ENCODE results near the gene CD28. TPM values are rescaled to one million over a fixed set of nuclear protein-coding genes. Genes with fewer than 3 reads are reported as not detected.

Gene CD28
- total and polyA plus RNA-seq, 4 donors: 0.14 to 3.0 (median 0.92) TPM

DNA sequence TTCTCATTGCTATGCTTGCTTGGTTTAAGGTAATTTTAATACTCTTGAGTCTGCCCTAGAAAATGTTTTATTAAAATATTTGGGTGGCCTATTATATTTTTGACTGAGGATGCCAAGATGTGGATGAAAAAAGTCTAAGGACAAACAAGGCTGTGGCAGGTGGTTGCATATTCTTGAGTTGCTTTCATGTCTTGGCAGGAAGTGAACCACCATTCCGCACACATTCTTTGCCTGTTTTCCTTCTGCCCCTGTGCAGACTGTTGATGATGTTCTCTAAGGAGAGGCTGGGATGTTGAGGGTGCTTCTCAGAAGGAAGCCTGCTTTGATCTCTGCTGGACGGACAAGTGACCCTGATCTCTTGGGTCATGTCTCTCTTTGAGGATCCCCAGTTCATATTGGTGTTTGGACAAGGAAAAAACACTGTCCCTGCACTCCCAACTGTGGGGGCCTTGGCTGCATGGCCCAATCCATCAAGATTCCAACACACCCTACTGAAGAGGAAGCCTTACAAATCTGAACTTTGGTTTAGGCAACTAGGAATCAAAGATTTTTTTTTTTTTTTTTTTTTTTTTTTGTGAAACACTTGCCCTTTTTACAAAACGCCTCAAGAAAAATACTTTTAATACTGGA lies 45.0 kb upstream of the CD28 start:
- no peaks in the 10 kb centered on the region for H3K36me3 ChIP-seq (ENCODE audit: control insufficient read depth in 4 of 4, insufficient read depth in 4 of 4, low read length in 4 of 4)
- no peak overlapping the region for H3K27ac ChIP-seq (ENCODE audit: low read depth in 1 of 2, low read length in 1 of 2)
- DNase-seq (no peak), ATAC-seq (ENCODE audit: insufficient read depth, low FRiP score) (no peak)
- H3K27me3 ChIP-seq (ENCODE audit: control insufficient read depth in 3 of 3, insufficient read depth in 3 of 3, low read length in 2 of 3): no peaks in the 10 kb centered on the region
- H3K4me1 ChIP-seq (ENCODE audit: control insufficient read depth in 5 of 5, insufficient read depth in 5 of 5, low read length in 5 of 5): peaks cover 0 to 6% (median 5%) of the 10 kb centered on the region in 5 donors
- WGBS, 2 donors: 77 to 87% methylated on average over 3 of the region's 3 CpGs
- no peak for TF ChIP-seq CTCF (IDR thresholded peaks at IDR 0.05; ENCODE audit: control extremely low read depth, extremely low read depth)
- H3K4me3 ChIP-seq: no peak overlapping the region
- no peak overlapping the region for H3K9ac ChIP-seq (ENCODE audit: insufficient read depth in 1 of 2, low read length in 2 of 2)
- no peaks in the 10 kb centered on the region for H3K9me3 ChIP-seq (ENCODE audit: control insufficient read depth in 4 of 4, insufficient read depth in 3 of 4, low read length in 3 of 4)

- H3K9ac ChIP-seq (ENCODE audit: insufficient read depth in 1 of 2, low read length in 2 of 2): no peak overlapping the region
- no peak overlapping the region for H3K4me3 ChIP-seq
- no peak for ATAC-seq (ENCODE audit: insufficient read depth, low FRiP score)
- WGBS, 2 donors: 0 to 38% methylated on average over 1 of the region's 1 CpG
- H3K9me3 ChIP-seq (ENCODE audit: control insufficient read depth in 4 of 4, insufficient read depth in 3 of 4, low read length in 3 of 4): no peaks in the 10 kb centered on the region
- H3K4me1 ChIP-seq (ENCODE audit: control insufficient read depth in 5 of 5, insufficient read depth in 5 of 5, low read length in 5 of 5): no peaks in the 10 kb centered on the region
- no peaks in the 10 kb centered on the region for H3K36me3 ChIP-seq (ENCODE audit: control insufficient read depth in 4 of 4, insufficient read depth in 4 of 4, low read length in 4 of 4)
- no peak overlapping the region for H3K27ac ChIP-seq (ENCODE audit: low read depth in 1 of 2, low read length in 1 of 2)
- DNase-seq: no peak
- H3K27me3 ChIP-seq (ENCODE audit: control insufficient read depth in 3 of 3, insufficient read depth in 3 of 3, low read length in 2 of 3): no peaks in the 10 kb centered on the region
- no peak for TF ChIP-seq CTCF (IDR thresholded peaks at IDR 0.05; ENCODE audit: control extremely low read depth, extremely low read depth)
Observed at GRCh38 chr2:203662487-203662886, 44.0 kb upstream of the CD28 start.

DNA sequence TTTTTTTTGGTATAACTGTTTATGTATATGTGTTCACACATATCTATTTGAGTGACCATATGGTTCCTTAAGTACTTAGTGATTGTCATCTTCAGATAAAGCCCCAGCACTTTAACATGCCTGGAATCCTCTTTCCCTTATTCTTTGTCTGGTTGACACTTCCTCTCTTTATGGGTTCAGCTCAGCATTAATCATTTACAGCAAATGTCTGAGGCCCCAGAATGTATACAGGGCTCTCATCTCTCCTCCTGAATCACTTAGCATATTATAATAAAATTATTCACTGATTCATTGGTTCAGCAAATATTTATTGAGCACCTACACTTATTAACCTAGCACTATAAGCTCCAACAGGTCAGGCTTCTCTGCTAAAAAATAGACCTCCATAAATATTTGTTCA lies 43.5 kb upstream of the CD28 start:
- Histone ChIP-seq H3K9ac (ENCODE audit: insufficient read depth in 1 of 2, low read length in 2 of 2) (no peak overlapping the region), H3K36me3 (ENCODE audit: control insufficient read depth in 4 of 4, insufficient read depth in 4 of 4, low read length in 4 of 4) (no peaks in the 10 kb centered on the region), H3K9me3 (ENCODE audit: control insufficient read depth in 4 of 4, insufficient read depth in 3 of 4, low read length in 3 of 4) (no peaks in the 10 kb centered on the region), H3K4me3 (no peak overlapping the region), H3K27me3 (ENCODE audit: control insufficient read depth in 3 of 3, insufficient read depth in 3 of 3, low read length in 2 of 3) (no peaks in the 10 kb centered on the region), H3K27ac (ENCODE audit: low read depth in 1 of 2, low read length in 1 of 2) (no peak overlapping the region), H3K4me1 (ENCODE audit: control insufficient read depth in 5 of 5, insufficient read depth in 5 of 5, low read length in 5 of 5) (no peaks in the 10 kb centered on the region)
- TF ChIP-seq CTCF (IDR thresholded peaks at IDR 0.05; ENCODE audit: control extremely low read depth, extremely low read depth): no peak
- DNase-seq: no peak
- no peak for ATAC-seq (ENCODE audit: insufficient read depth, low FRiP score)
